K562 (cell line): ENCODE measurements around the gene GSK3B.

Experiments used
- FOS ChIP-seq: IDR thresholded peaks from 3 replicates; pipeline ENCODE4 v1.6.1; 2011; ENCODE audit not compliant: insufficient read length; ENCODE audit errors: extremely low read depth
- HINFP ChIP-seq: fragments of 450-650 bp; conservative IDR thresholded peaks from 2 replicates; pipeline ENCODE4 v1.6.1; 2016; ENCODE audit warnings: missing genetic modification characterization, low read depth, mild to moderate bottlenecking, control low read depth, missing compliant biosample characterization
- MXI1 ChIP-seq: IDR thresholded peaks from 2 replicates; pipeline ENCODE4 v1.6.1; 2011; ENCODE audit warnings: low read depth, mild to moderate bottlenecking, improper control_type of control experiment, low read length
- POLR2A ChIP-seq: fragments of 450-650 bp; conservative IDR thresholded peaks from 2 replicates; pipeline ENCODE4 v1.6.1; 2016
- POLR2AphosphoS5 ChIP-seq: IDR thresholded peaks from 2 replicates; pipeline ENCODE4 v1.6.1; 2011; ENCODE audit warnings: mild to moderate bottlenecking, low read depth, low read length, moderate library complexity; ENCODE audit not compliant: control insufficient read depth, insufficient read depth
- TCF7L2 ChIP-seq: fragments of 150-350 bp; IDR thresholded peaks from 2 replicates; pipeline ENCODE4 v1.6.1; 2016; ENCODE audit warnings: low read depth, mild to moderate bottlenecking, low read length, moderate library complexity
- YY1 ChIP-seq, 3 experiments: IDR thresholded peaks; 2 replicates each; pipeline ENCODE4 v1.6.1; 2011; ENCODE audit warnings: low read length in 2 of 3, mild to moderate bottlenecking in 2 of 3, moderate library complexity in 2 of 3, borderline replicate concordance in 1 of 3, control low read depth in 1 of 3, low read depth in 1 of 3; ENCODE audit not compliant: insufficient read depth in 3 of 3, insufficient replicate concordance in 2 of 3, control insufficient read depth in 1 of 3, insufficient read length in 1 of 3; ENCODE audit errors: extremely low read depth in 1 of 3
- ZNF165 ChIP-seq: fragments of 250-450 bp; sonication (Bioruptor Pico); IDR thresholded peaks from 2 replicates; pipeline ENCODE4 v1.4.0; 2020; ENCODE audit warnings: borderline replicate concordance
- ZNF212 ChIP-seq: fragments of 450-650 bp; formaldehyde crosslinking; IDR thresholded peaks from 2 replicates; pipeline ENCODE4 v1.4.0; 2020; ENCODE audit warnings: mild to moderate bottlenecking
- ZNF318 ChIP-seq, 2 experiments: fragments of 450-650 bp; IDR thresholded peaks; 2 replicates each; pipeline ENCODE4 v1.6.1; 2016; ENCODE audit warnings: mild to moderate bottlenecking in 2 of 2, borderline replicate concordance in 1 of 2, low read depth in 1 of 2, moderate library complexity in 1 of 2
- TF ChIP-seq, protein P1 (sequence below), 3 experiments: IDR thresholded peaks in 2 of 3; conservative IDR thresholded peaks in 1 of 3; 2 replicates each; pipeline ENCODE4 v1.5.1; 2011 to 2012; ENCODE audit warnings: low read length in 3 of 3, mild to moderate bottlenecking in 3 of 3, control low read depth in 2 of 3, improper control_type of control experiment in 1 of 3, inconsistent platforms in 1 of 3, low read depth in 1 of 3, mixed read lengths in 1 of 3, moderate library complexity in 1 of 3; ENCODE audit not compliant: insufficient read depth in 2 of 3
- TF ChIP-seq, protein P2 (sequence below): fragments of 250-450 bp; sonication (Bioruptor Pico); IDR thresholded peaks from 2 replicates; pipeline ENCODE4 v1.5.0; 2020; ENCODE audit warnings: mild to moderate bottlenecking, borderline replicate concordance

- TF ChIP-seq ZNF165 (CRISPR knock-in tag) (no peak), FOS (no peak), TCF7L2 (no peak), MXI1 (no peak), POLR2A (no peak), ZNF318 (IDR thresholded peaks at IDR 0.05; ENCODE audit: borderline replicate concordance in 1 of 2, low read depth in 1 of 2) (no peak), YY1 (IDR thresholded peaks at IDR 0.05; ENCODE audit: borderline replicate concordance in 1 of 3, control insufficient read depth in 1 of 3, extremely low read depth in 1 of 3, insufficient read depth in 3 of 3, insufficient read length in 1 of 3, insufficient replicate concordance in 2 of 3, low read depth in 1 of 3, low read length in 2 of 3) (no peak), ZNF212 (no peak), POLR2AphosphoS5 (no peak), HINFP (tag) (no peak)
- TF ChIP-seq, protein P1, sequence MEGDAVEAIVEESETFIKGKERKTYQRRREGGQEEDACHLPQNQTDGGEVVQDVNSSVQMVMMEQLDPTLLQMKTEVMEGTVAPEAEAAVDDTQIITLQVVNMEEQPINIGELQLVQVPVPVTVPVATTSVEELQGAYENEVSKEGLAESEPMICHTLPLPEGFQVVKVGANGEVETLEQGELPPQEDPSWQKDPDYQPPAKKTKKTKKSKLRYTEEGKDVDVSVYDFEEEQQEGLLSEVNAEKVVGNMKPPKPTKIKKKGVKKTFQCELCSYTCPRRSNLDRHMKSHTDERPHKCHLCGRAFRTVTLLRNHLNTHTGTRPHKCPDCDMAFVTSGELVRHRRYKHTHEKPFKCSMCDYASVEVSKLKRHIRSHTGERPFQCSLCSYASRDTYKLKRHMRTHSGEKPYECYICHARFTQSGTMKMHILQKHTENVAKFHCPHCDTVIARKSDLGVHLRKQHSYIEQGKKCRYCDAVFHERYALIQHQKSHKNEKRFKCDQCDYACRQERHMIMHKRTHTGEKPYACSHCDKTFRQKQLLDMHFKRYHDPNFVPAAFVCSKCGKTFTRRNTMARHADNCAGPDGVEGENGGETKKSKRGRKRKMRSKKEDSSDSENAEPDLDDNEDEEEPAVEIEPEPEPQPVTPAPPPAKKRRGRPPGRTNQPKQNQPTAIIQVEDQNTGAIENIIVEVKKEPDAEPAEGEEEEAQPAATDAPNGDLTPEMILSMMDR (IDR thresholded peaks at IDR 0.05 in 2 of 3, conservative IDR thresholded peaks at IDR 0.05 in 1 of 3; ENCODE audit: insufficient read depth in 2 of 3, low read depth in 1 of 3, low read length in 3 of 3), result no peak
- TF ChIP-seq, protein P2, sequence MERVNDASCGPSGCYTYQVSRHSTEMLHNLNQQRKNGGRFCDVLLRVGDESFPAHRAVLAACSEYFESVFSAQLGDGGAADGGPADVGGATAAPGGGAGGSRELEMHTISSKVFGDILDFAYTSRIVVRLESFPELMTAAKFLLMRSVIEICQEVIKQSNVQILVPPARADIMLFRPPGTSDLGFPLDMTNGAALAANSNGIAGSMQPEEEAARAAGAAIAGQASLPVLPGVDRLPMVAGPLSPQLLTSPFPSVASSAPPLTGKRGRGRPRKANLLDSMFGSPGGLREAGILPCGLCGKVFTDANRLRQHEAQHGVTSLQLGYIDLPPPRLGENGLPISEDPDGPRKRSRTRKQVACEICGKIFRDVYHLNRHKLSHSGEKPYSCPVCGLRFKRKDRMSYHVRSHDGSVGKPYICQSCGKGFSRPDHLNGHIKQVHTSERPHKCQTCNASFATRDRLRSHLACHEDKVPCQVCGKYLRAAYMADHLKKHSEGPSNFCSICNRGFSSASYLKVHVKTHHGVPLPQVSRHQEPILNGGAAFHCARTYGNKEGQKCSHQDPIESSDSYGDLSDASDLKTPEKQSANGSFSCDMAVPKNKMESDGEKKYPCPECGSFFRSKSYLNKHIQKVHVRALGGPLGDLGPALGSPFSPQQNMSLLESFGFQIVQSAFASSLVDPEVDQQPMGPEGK (CRISPR knock-in tag), result no peak
Measured at GRCh38 chr3:119831941-119832371, 262.3 kb downstream of the GSK3B start.
